A549 (cell line): ENCODE measurements around the gene KRT73.

Experiments used
- CBX2 ChIP-seq: fragments of 200-600 bp; sonication (generic); IDR thresholded peaks from 2 replicates; pipeline ENCODE4 v1.6.1; 2016; ENCODE audit warnings: low read depth, mild to moderate bottlenecking, borderline replicate concordance
- EP300 ChIP-seq, 2 experiments: fragments of >200 bp; sonication (Bioruptor Twin); formaldehyde crosslinking; IDR thresholded peaks; 2 replicates in 1 of 2; 3 replicates in 1 of 2; pipeline ENCODE4 v1.6.1; 2016 to 2017
- POLR2A ChIP-seq: IDR thresholded peaks from 2 replicates; pipeline ENCODE4 v1.6.1; 2012; ENCODE audit warnings: mild to moderate bottlenecking, low read length
- RAD21 ChIP-seq, 2 experiments: fragments of >200 bp in 1 of 2; sonication (Bioruptor Twin) in 1 of 2; formaldehyde crosslinking in 1 of 2; IDR thresholded peaks in 1 of 2; conservative IDR thresholded peaks in 1 of 2; 2 replicates in 1 of 2; 3 replicates in 1 of 2; pipeline ENCODE4 v1.6.1; 2012 to 2018; ENCODE audit warnings: inconsistent platforms in 1 of 2
- TF ChIP-seq, protein P1 (sequence below): fragments of >200 bp; sonication (Bioruptor Twin); formaldehyde crosslinking; IDR thresholded peaks from 3 replicates; pipeline ENCODE4 v1.5.1; 2016

DNA sequence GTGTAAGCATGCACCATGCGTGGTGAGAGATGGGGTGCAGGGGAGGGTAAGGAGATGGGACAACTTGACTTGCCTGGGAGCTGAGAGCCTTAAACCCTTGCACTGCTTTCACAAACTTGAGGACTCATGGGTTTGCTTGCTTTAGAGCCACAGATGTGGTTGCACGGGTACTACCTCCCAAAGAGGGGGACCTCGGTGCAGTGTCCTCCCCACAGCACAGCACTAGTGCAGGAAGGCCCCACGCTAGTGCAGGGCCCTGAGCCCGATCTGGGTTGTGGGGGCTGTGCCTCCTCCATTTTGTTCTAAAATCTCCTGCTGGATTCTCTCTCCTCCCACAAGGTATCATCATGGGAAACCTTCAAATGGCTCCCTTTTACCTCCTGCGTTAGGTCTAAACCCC, 28.3 kb downstream of the KRT73 start:
- TF ChIP-seq, protein P1, sequence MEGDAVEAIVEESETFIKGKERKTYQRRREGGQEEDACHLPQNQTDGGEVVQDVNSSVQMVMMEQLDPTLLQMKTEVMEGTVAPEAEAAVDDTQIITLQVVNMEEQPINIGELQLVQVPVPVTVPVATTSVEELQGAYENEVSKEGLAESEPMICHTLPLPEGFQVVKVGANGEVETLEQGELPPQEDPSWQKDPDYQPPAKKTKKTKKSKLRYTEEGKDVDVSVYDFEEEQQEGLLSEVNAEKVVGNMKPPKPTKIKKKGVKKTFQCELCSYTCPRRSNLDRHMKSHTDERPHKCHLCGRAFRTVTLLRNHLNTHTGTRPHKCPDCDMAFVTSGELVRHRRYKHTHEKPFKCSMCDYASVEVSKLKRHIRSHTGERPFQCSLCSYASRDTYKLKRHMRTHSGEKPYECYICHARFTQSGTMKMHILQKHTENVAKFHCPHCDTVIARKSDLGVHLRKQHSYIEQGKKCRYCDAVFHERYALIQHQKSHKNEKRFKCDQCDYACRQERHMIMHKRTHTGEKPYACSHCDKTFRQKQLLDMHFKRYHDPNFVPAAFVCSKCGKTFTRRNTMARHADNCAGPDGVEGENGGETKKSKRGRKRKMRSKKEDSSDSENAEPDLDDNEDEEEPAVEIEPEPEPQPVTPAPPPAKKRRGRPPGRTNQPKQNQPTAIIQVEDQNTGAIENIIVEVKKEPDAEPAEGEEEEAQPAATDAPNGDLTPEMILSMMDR = no peak
- TF ChIP-seq RAD21 (conservative IDR thresholded peaks at IDR 0.05 in 1 of 2, IDR thresholded peaks at IDR 0.05 in 1 of 2) (no peak), POLR2A (no peak), EP300 (IDR thresholded peaks at IDR 0.05) (no peak), CBX2 (no peak)
